HG02623 (cell line): ENCODE data around the gene KLF8.

Experiments used
- ATAC-seq: cut with Tn5 transposase; IDR thresholded peaks from one replicate; pipeline ENCODE4 v1.9.1; 2021; ENCODE audit warnings: moderate library complexity; ENCODE audit not compliant: unreplicated experiment

The KLF8 gene

GRCh38 chrX:56308726-56309125 is 76.6 kb downstream of the KLF8 start:
- no peak for ATAC-seq

- no peak for ATAC-seq
These were observed 77.7 kb downstream of the KLF8 start for GRCh38 chrX:56309881-56310280.

- no peak for ATAC-seq
These were observed 78.4 kb downstream of the KLF8 start for GRCh38 chrX:56310581-56310980.

GRCh38 chrX:56313308-56313707 is 81.2 kb downstream of the KLF8 start:
- no peak for ATAC-seq

GRCh38 chrX:56314334-56314733 is 82.2 kb downstream of the KLF8 start:
- no peak for ATAC-seq

- ATAC-seq, result no peak
These were observed 85.9 kb downstream of the KLF8 start for GRCh38 chrX:56318076-56318475.

- no peak for ATAC-seq
These were observed 87.0 kb downstream of the KLF8 start for GRCh38 chrX:56319165-56319564.
